GM18867 (cell line): ENCODE data around the gene POLR3B.
"Not testable (repeated sequence)": the region's sequence is repeated elsewhere in the genome, so short reads cannot be mapped to it uniquely, and the experiment has no call there.

Source experiments
- ATAC-seq: cut with Tn5 transposase; IDR thresholded peaks from one replicate; pipeline ENCODE4 v1.9.1; 2021; ENCODE audit warnings: mild to moderate bottlenecking, moderate library complexity; ENCODE audit not compliant: unreplicated experiment

The POLR3B gene

GRCh38 chr12:106342397-106343213, 14.9 kb upstream of the POLR3B start:
- no peak for ATAC-seq

- no peak for ATAC-seq
These were observed 14.4 kb upstream of the POLR3B start for GRCh38 chr12:106343214-106343528.

- ATAC-seq = no peak
These were observed 13.4 kb upstream of the POLR3B start for GRCh38 chr12:106344131-106344530.

- no peak for ATAC-seq
These were observed 11.8 kb upstream of the POLR3B start for GRCh38 chr12:106345746-106346145.

DNA sequence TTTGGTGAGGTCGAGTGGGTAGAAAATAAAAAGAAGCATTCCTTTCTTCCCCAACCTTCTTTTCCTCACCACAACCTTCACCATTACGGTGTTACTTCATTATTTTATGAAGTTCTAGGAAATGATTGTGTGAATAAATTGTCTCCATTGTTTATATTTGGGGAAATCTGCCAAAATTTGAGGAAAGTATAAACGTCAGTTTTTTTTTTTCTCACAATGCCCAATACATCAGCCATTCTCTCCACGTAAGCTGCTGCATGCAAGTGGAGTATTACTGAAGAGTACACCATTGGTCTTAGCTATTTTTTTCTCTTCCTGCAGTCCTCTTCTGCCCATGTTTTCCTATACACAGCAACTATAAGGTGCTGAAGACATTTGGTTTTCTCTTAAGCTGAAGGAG, 9.1 kb upstream of the POLR3B start:
- no peak for ATAC-seq

DNA sequence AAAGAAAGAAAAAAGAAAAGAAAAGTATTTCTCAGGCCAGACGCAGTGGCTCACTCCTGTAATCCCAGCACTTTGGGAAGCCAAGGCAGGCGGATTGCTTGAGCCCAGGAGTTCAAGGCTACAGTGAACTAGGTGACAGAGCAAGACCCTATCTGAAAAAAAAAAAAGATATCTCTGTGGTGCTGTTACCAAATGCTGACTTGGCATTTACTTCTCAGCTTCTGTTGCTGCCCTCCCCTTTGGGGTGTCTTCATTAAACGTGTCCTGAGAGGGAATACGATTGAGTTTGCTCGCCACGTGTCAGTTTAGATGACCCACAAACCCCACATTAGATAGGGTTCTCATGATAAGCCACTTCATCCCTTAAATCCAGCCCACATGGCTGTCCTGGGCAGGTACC, 4.4 kb upstream of the POLR3B start:
- ATAC-seq = no peak

DNA sequence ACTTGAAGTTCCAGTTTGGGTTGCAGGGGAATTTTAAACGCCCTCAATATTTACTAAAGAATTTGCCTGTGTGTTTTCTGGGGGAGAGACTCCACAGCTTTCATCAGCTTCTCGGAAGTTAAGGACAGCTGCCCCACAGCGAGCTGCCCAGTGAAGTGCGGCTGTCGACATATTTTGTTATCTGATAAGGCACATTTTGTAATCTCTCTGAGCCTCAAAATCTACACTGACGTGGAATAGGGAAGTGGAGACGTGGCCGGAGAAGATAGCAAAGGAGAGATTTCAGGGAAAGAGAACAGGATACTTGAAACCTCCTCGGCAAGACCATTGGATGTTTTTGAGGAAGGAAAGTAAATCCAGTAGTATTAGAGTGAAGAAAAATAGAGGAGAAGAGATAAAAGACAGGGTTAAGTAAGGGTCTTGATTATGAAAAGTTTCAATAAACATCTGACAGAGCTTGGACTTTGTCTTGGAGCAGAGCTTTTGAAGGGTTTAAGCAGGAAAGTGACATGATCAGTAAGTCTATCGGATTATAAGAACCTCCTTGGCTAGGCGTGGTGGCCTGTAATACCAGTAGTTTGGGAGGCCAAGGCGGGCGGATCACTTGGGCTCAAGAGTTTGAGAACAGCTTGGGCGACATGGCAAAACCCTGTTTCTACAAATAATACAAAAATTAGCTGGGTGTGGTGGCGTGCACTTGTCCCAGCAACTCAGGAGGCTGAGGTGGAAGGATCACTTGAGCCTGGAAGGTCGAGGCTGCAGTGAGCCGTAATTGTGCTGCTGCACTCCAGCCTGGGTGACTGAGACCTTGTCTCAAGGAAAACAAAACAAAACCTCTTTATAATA, 1.1 kb downstream of the POLR3B start:
- ATAC-seq = peak; percentile 13

GRCh38 chr12:106359646-106360399, 2.3 kb downstream of the POLR3B start:
- no peak for ATAC-seq

- no peak for ATAC-seq
These were observed 2.9 kb downstream of the POLR3B start for GRCh38 chr12:106360400-106360994.

DNA sequence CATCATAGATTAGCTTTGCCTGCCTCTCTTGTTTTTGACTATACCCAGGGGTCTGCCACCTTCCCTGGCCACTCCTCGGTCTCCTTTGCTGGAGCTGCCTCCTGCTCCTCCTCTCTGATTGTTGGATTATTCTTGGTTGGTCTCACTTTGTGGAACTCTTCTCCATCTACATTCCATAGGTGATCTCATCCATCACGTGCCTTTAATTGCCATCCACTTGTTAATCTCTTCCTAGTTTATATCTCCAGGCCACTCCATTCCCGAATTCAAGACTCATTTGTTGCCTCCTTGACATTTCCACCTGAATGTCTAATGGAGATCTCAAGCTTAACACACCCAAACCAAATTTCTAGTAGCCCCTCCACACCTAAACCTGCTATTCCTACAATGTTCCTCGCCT, 5.4 kb downstream of the POLR3B start:
- no peak for ATAC-seq

DNA sequence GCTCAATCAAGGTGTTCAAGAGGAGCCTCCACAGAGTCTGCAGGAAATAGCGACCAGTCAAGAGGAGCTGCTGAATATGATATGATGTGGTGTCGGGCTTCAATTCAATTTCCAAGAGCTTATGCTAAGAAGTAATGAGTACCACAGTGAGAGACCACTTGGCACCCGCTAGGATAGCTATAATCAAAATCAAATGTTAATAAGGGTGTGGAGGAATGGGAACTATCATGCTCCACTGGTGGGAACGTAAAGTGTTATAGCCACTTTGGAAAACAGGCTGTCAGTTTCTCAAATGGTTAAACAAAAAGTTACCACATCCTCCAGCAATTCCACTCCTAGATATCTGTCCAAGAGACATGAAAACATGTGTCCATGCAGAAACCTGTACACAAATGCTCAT, 6.7 kb downstream of the POLR3B start:
- ATAC-seq = no peak

- no peak for ATAC-seq
These were observed 12.2 kb downstream of the POLR3B start for GRCh38 chr12:106369624-106370346.

- no peak for ATAC-seq
These were observed 21.2 kb downstream of the POLR3B start for GRCh38 chr12:106378788-106379187.

DNA sequence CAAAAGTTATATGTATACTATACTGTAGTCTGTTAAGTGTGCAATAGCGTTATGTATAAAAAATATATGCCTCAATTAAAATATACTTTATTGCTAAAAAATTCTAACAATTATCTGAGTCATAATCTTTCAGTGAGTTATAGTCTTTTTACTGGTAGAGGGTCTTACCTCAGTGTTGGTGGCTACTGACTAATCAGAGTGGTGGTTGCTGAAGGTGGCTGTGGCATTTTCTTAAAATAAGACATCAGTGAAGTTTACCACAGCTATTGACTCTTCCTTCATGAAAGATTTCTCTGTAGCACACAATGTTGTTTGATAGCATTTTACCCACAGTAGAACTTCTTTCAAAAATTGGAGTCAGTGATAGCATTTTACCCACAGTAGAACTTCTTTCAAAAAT, 23.4 kb downstream of the POLR3B start:
- no peak for ATAC-seq

- not testable (repeated sequence) for ATAC-seq
These were observed 24.3 kb downstream of the POLR3B start for GRCh38 chr12:106381866-106382265.

- ATAC-seq = no peak
These were observed 29.4 kb downstream of the POLR3B start for GRCh38 chr12:106386813-106387535.

DNA sequence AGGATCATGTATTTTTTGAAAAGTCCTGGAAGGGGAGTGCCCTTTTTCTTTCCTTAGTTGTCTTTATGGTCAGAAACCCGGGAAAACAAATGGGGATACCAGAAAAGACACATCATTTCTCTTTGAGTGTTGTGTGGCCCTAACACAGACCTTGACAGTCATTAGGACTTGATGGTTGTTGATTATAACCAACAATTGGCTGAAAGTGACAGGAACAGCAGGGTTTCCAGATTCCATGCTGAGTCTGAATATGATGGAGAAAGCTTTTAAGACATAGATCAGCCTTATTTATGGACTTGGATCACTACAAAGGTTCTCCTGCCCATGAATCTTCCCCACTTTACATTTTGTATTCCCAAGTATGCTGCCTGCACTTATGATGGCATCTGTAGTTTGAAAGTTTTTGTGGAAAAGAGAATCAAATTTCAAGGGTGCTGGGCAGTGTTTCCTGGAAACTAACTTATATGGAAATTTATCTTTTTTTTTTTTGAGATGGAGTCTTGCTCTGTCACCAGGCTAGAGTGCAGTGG, 30.4 kb downstream of the POLR3B start:
- ATAC-seq = no peak

GRCh38 chr12:106389151-106389550, 31.6 kb downstream of the POLR3B start:
- ATAC-seq = no peak

GRCh38 chr12:106392759-106393158, 35.2 kb downstream of the POLR3B start:
- ATAC-seq = no peak

GRCh38 chr12:106409878-106410277, 52.3 kb downstream of the POLR3B start:
- ATAC-seq = no peak
